HepG2 (cell line): ENCODE results near the gene GRB2. TPM values are rescaled to one million over a fixed set of nuclear protein-coding genes. Genes with fewer than 3 reads are reported as not detected.

Source experiments
- CENPX ChIP-seq: sonication (generic); formaldehyde crosslinking; IDR thresholded peaks from 2 replicates; pipeline ENCODE4 v1.9.0; 2021; ENCODE audit warnings: mild to moderate bottlenecking, missing genetic modification reagents, moderate library complexity
- FOXA1 ChIP-seq, 2 experiments: fragments of 450-650 bp in 1 of 2; sonication (generic) in 1 of 2; formaldehyde crosslinking in 1 of 2; IDR thresholded peaks; 2 replicates each; pipeline versions ENCODE4 v1.4.0 to v1.6.1; 2016 to 2020; ENCODE audit warnings: missing genetic modification reagents in 1 of 2
- KDM1A ChIP-seq: IDR thresholded peaks from 2 replicates; pipeline ENCODE4 v1.6.1; 2016; ENCODE audit warnings: missing compliant biosample characterization
- KLF15 ChIP-seq: sonication (generic); formaldehyde crosslinking; IDR thresholded peaks from 2 replicates; pipeline ENCODE4 v1.8.1; 2023; ENCODE audit warnings: borderline replicate concordance, mild to moderate bottlenecking, inconsistent platforms, missing genetic modification reagents, mixed read lengths
- MEIS2 ChIP-seq: sonication (generic); formaldehyde crosslinking; IDR thresholded peaks from 2 replicates; pipeline ENCODE4 v1.9.0; 2021; ENCODE audit warnings: mild to moderate bottlenecking, missing genetic modification reagents
- MIXL1 ChIP-seq: IDR thresholded peaks from 2 replicates; pipeline ENCODE4 v1.6.1; 2016
- NKX3-1 ChIP-seq: sonication (generic); formaldehyde crosslinking; IDR thresholded peaks from 2 replicates; pipeline ENCODE4 v1.5.0; 2020; ENCODE audit warnings: missing genetic modification reagents
- PCBP2 ChIP-seq: fragments of 200-400 bp; formaldehyde crosslinking; optimal IDR thresholded peaks from 2 replicates; pipeline ENCODE3; 2018; ENCODE audit warnings: low read length, low read depth; ENCODE audit not compliant: poor library complexity, severe bottlenecking
- RARA ChIP-seq: IDR thresholded peaks from 2 replicates; pipeline ENCODE4 v1.6.1; 2016; ENCODE audit warnings: missing genetic modification reagents, missing compliant biosample characterization
- RFXANK ChIP-seq: IDR thresholded peaks from 2 replicates; pipeline ENCODE4 v1.6.1; 2016
- TFE3 ChIP-seq: IDR thresholded peaks from 2 replicates; pipeline ENCODE4 v1.6.1; 2016
- ZBTB38 ChIP-seq: sonication (generic); formaldehyde crosslinking; IDR thresholded peaks from 2 replicates; pipeline ENCODE4 v1.5.1; 2020; ENCODE audit warnings: mild to moderate bottlenecking, missing genetic modification reagents
- ZNF17 ChIP-seq: sonication (generic); formaldehyde crosslinking; IDR thresholded peaks from 2 replicates; pipeline ENCODE4 v1.5.0; 2020; ENCODE audit warnings: mild to moderate bottlenecking, missing genetic modification reagents
- ZNF232 ChIP-seq: sonication (generic); formaldehyde crosslinking; IDR thresholded peaks from 2 replicates; pipeline ENCODE4 v1.4.0; 2020; ENCODE audit warnings: missing genetic modification reagents, borderline replicate concordance
- ZNF343 ChIP-seq: sonication (generic); formaldehyde crosslinking; IDR thresholded peaks from 2 replicates; pipeline ENCODE4 v1.4.0; 2020; ENCODE audit warnings: mild to moderate bottlenecking, missing genetic modification reagents
- ZNF563 ChIP-seq: sonication (generic); formaldehyde crosslinking; IDR thresholded peaks from 2 replicates; pipeline ENCODE4 v1.8.0; 2022; ENCODE audit warnings: mild to moderate bottlenecking, moderate library complexity, missing genetic modification reagents
- ZNF772 ChIP-seq: sonication (generic); formaldehyde crosslinking; IDR thresholded peaks from 2 replicates; pipeline ENCODE4 v1.5.0; 2020; ENCODE audit warnings: mild to moderate bottlenecking, missing genetic modification reagents
- ZNF776 ChIP-seq: sonication (generic); formaldehyde crosslinking; IDR thresholded peaks from 2 replicates; pipeline ENCODE4 v1.4.0; 2020; ENCODE audit warnings: mild to moderate bottlenecking, missing genetic modification reagents
- ZNF792 ChIP-seq: IDR thresholded peaks from 2 replicates; pipeline ENCODE4 v1.6.1; 2016
- ZNF839 ChIP-seq: sonication (generic); formaldehyde crosslinking; IDR thresholded peaks from 2 replicates; pipeline ENCODE4 v1.4.0; 2020; ENCODE audit warnings: missing genetic modification reagents, mild to moderate bottlenecking, borderline replicate concordance
- ZNF879 ChIP-seq: sonication (generic); formaldehyde crosslinking; IDR thresholded peaks from 2 replicates; pipeline ENCODE4 v1.8.1; 2023; ENCODE audit warnings: missing genetic modification reagents
- ZSCAN21 ChIP-seq: sonication (generic); formaldehyde crosslinking; IDR thresholded peaks from 2 replicates; pipeline ENCODE4 v1.8.0; 2022; ENCODE audit warnings: mild to moderate bottlenecking, missing genetic modification reagents, moderate library complexity, borderline replicate concordance
- ZSCAN25 ChIP-seq: sonication (generic); formaldehyde crosslinking; IDR thresholded peaks from 2 replicates; pipeline ENCODE4 v1.8.0; 2022; ENCODE audit warnings: mild to moderate bottlenecking, missing genetic modification reagents
- polyA plus RNA-seq, 8 experiments: library from polyadenylated mRNA; depleted of rRNA in 3 of 8; stranded (reverse) in 7 of 8; unstranded in 1 of 8; fragments of >200 nt; fragmentation: Illumina TruSeq in 4 of 8; extraction: Trizol in 4 of 8; gene quantifications; 2 replicates each; pipeline versions ENCODE4 v1.2.1 to v1.2.3, GENCODE V29; 2011 to 2016; ENCODE audit warnings: low read depth in 4 of 8, missing spikeins in 1 of 8, mixed read lengths in 1 of 8; ENCODE audit not compliant: insufficient read depth in 1 of 8
- total RNA-seq, 5 experiments: library from RNA; depleted of rRNA; stranded (reverse); fragments of >200 nt; fragmentation: Illumina TruSeq; extraction: Trizol; gene quantifications; 2 replicates each; pipeline ENCODE4 v1.2.3, GENCODE V29; 2016; ENCODE audit warnings: low read depth in 1 of 5
- TF ChIP-seq, protein P1 (sequence below): sonication (generic); formaldehyde crosslinking; IDR thresholded peaks from 2 replicates; pipeline ENCODE4 v1.5.0; 2020; ENCODE audit warnings: mild to moderate bottlenecking, missing genetic modification reagents
- TF ChIP-seq, protein P2 (sequence below): sonication (generic); formaldehyde crosslinking; IDR thresholded peaks from 2 replicates; pipeline ENCODE4 v1.5.1; 2020; ENCODE audit warnings: missing genetic modification reagents, mild to moderate bottlenecking, borderline replicate concordance
- TF ChIP-seq, protein P3 (sequence below): sonication (generic); formaldehyde crosslinking; IDR thresholded peaks from 2 replicates; pipeline ENCODE4 v1.9.0; 2021; ENCODE audit warnings: missing genetic modification reagents, mild to moderate bottlenecking, borderline replicate concordance

The GRB2 gene
- total and polyA plus RNA-seq, 2 of the 13 experiments (the other 11 are each of a cell fraction or from before 2014, with no cell fraction given) = 84.6 to 92.3 TPM

GRCh38 chr17:75289115-75289831 lies 116.2 kb downstream of the GRB2 start, which contains the start of gene SLC25A19 (continued):
- no peak; the same call in 1 of the 2 replicates for TF ChIP-seq ZSCAN25 (CRISPR knock-in tag)
- TF ChIP-seq ZNF343 (CRISPR knock-in tag) = peak; percentile 84
- TF ChIP-seq ZNF772 = peak; percentile 72
- peak; percentile 74; the same call in 1 of the 2 replicates for TF ChIP-seq RFXANK (CRISPR knock-in tag)
- TF ChIP-seq ZNF232 (CRISPR knock-in tag) = peak; percentile 60; the same call in 1 of the 2 replicates
- TF ChIP-seq RARA (CRISPR knock-in tag) = peak; percentile 91
- no peak; the same call in 1 of the 2 replicates for TF ChIP-seq ZSCAN21 (CRISPR knock-in tag)
- no peak for TF ChIP-seq MEIS2
- TF ChIP-seq, protein P1, sequence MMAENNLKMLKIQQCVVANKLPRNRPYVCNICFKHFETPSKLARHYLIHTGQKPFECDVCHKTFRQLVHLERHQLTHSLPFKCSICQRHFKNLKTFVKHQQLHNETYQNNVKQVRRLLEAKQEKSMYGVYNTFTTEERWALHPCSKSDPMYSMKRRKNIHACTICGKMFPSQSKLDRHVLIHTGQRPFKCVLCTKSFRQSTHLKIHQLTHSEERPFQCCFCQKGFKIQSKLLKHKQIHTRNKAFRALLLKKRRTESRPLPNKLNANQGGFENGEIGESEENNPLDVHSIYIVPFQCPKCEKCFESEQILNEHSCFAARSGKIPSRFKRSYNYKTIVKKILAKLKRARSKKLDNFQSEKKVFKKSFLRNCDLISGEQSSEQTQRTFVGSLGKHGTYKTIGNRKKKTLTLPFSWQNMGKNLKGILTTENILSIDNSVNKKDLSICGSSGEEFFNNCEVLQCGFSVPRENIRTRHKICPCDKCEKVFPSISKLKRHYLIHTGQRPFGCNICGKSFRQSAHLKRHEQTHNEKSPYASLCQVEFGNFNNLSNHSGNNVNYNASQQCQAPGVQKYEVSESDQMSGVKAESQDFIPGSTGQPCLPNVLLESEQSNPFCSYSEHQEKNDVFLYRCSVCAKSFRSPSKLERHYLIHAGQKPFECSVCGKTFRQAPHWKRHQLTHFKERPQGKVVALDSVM (CRISPR knock-in tag) = no peak
- TF ChIP-seq PCBP2 = no peak
- TF ChIP-seq NKX3-1 (CRISPR knock-in tag) = no peak; the same call in none of the 2 replicates
- TF ChIP-seq CENPX (CRISPR knock-in tag) = no peak
- TF ChIP-seq ZNF17 = no peak
- peak; percentile 92 for TF ChIP-seq ZBTB38 (CRISPR knock-in tag)
- TF ChIP-seq TFE3 (CRISPR knock-in tag) = peak; percentile 36; the same call in 1 of the 2 replicates
- no peak for TF ChIP-seq FOXA1 (IDR thresholded peaks at IDR 0.05)
- TF ChIP-seq FOXA1 (CRISPR knock-in tag; IDR thresholded peaks at IDR 0.05) = peak; percentile 76
- TF ChIP-seq ZNF776 (CRISPR knock-in tag) = peak; percentile 89; the same call in 1 of the 2 replicates
- TF ChIP-seq ZNF792 (CRISPR knock-in tag) = peak; percentile 81; the same call in 1 of the 2 replicates
- no peak; the same call in 1 of the 2 replicates for TF ChIP-seq KLF15 (CRISPR knock-in tag)
- peak; percentile 75 for TF ChIP-seq MIXL1 (CRISPR knock-in tag)
- TF ChIP-seq ZNF879 (CRISPR knock-in tag) = peak; percentile 21; the same call in 1 of the 2 replicates
- TF ChIP-seq KDM1A (CRISPR knock-in tag) = no peak; the same call in 1 of the 2 replicates
- TF ChIP-seq, protein P2, sequence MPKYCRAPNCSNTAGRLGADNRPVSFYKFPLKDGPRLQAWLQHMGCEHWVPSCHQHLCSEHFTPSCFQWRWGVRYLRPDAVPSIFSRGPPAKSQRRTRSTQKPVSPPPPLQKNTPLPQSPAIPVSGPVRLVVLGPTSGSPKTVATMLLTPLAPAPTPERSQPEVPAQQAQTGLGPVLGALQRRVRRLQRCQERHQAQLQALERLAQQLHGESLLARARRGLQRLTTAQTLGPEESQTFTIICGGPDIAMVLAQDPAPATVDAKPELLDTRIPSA (CRISPR knock-in tag) = peak; percentile 72; the same call in 1 of the 2 replicates
- no peak; the same call in 1 of the 2 replicates for TF ChIP-seq ZNF563
- no peak for TF ChIP-seq ZNF839 (CRISPR knock-in tag)
- TF ChIP-seq, protein P3, sequence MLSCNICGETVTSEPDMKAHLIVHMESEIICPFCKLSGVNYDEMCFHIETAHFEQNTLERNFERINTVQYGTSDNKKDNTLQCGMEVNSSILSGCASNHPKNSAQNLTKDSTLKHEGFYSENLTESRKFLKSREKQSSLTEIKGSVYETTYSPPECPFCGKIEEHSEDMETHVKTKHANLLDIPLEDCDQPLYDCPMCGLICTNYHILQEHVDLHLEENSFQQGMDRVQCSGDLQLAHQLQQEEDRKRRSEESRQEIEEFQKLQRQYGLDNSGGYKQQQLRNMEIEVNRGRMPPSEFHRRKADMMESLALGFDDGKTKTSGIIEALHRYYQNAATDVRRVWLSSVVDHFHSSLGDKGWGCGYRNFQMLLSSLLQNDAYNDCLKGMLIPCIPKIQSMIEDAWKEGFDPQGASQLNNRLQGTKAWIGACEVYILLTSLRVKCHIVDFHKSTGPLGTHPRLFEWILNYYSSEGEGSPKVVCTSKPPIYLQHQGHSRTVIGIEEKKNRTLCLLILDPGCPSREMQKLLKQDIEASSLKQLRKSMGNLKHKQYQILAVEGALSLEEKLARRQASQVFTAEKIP = no peak
